ENCODE data around the gene ABHD5.

DNA sequence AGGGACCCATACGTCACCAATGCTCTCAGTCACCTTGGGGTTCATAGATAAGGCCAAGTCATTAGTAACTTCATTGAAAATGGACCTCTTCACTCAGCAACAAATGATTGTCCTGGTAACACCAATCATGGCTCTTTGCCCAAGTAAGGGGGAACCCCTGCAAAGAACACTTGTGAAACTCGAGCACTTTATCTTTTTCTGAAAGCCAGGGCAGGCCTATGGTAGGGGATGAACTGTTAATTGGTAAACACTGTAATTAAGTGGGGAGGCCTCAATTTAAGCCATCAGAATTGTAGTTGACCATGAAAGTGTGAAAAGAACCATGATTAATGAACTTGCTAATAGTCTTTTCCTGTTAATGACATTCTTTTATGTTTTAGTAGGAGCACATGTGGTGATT is 73.3 kb downstream of the ABHD5 start:
- no peak for TF ChIP-seq EZH2 (IDR thresholded peaks at IDR 0.05; ENCODE audit: insufficient read depth, poor library complexity, severe bottlenecking)
- TF ChIP-seq EZH2phosphoT487 (IDR thresholded peaks at IDR 0.05; ENCODE audit: insufficient read depth, low read depth) = no peak

Data from GM23248 (cell line).